ENCODE measurements around the gene SMC4. TPM values are rescaled to one million over a fixed set of nuclear protein-coding genes. Genes with fewer than 3 reads are reported as not detected.

The SMC4 gene
- total and polyA plus RNA-seq, 2 of the 13 experiments (the other 11 are each of a cell fraction or from before 2014, with no cell fraction given): 19.2 to 74.3 TPM

- no peak for TF ChIP-seq MAF1 (CRISPR knock-in tag; IDR thresholded peaks at IDR 0.05; ENCODE audit: borderline replicate concordance)
- no peak for TF ChIP-seq HMG20A (CRISPR knock-in tag; IDR thresholded peaks at IDR 0.05; ENCODE audit: borderline replicate concordance)
- peak; percentile 36 for TF ChIP-seq SRSF1 (optimal IDR thresholded peaks at IDR 0.05; ENCODE audit: low read depth, low read length)
- 0 out of 2 replicates have a peak, but pooled peaks have one; percentile 24 for TF ChIP-seq ZNF724P (CRISPR knock-in tag; IDR thresholded peaks at IDR 0.05; ENCODE audit: borderline replicate concordance)
These were observed 50.5 kb downstream of the SMC4 start, which contains the start of gene TRIM59 (continued) for GRCh38 chr3:160449636-160450598.

- Histone ChIP-seq H4K20me1 (ENCODE audit: insufficient read depth, low read length) (no peaks in the 10 kb centered on the region), H3K4me1 (ENCODE audit: insufficient read depth, low read length) (0 out of 2 replicates have a peak, but pooled peaks cover 11% of the 10 kb centered on the region), H3K79me2 (ENCODE audit: insufficient read depth, low read length) (no peaks in the 10 kb centered on the region), H3K27ac (ENCODE audit: extremely low read length, insufficient read depth, low read length) (no peak overlapping the region), H3K9me3 (ENCODE audit: low read length) (no peaks in the 10 kb centered on the region), H3K36me3 (replicated peaks in 1 of 2; ENCODE audit: control insufficient read depth in 1 of 2, insufficient read depth in 2 of 2, low read length in 2 of 2) (no peaks in the 10 kb centered on the region), H3K27me3 (ENCODE audit: control insufficient read depth in 1 of 2, insufficient read depth in 2 of 2, low read length in 2 of 2) (no peaks in the 10 kb centered on the region; a peak in 2 of 5 replicates), H3K9ac (ENCODE audit: insufficient read depth, low read depth, low read length) (no peak overlapping the region), H3K4me2 (ENCODE audit: low read depth, low read length) (no peak overlapping the region), H3K4me3 (replicated peaks in 1 of 3; ENCODE audit: insufficient read depth in 1 of 3, low read depth in 2 of 3, low read length in 3 of 3) (no peak overlapping the region), H2AFZ (ENCODE audit: low read length) (no peak overlapping the region)
- CTCF ChIA-PET (ENCODE audit: low intra/inter-chr PET ratio, low total read pairs): no interaction called here
- TF ChIP-seq ZNF350 (CRISPR knock-in tag; IDR thresholded peaks at IDR 0.05; ENCODE audit: borderline replicate concordance, low read depth) (no peak), MBNL3 (CRISPR knock-in tag; conservative IDR thresholded peaks at IDR 0.05) (no peak), ZBTB2 (CRISPR knock-in tag; IDR thresholded peaks at IDR 0.05; ENCODE audit: low read depth) (no peak), NR2F6 (IDR thresholded peaks at IDR 0.05) (no peak), NR2F6 (CRISPR knock-in tag; IDR thresholded peaks at IDR 0.05) (no peak)
- intact Hi-C loops (cut with micrococcal nuclease; ENCODE audit: unreplicated experiment): no loop called here
- WGBS (ENCODE audit: low lambda C conversion rate): 68% methylated on average over 3 of the region's 3 CpGs
- POLR2A ChIA-PET: no interaction called here
- FAIRE-seq (no peak), ATAC-seq (no peak), DNase-seq (ENCODE audit: low spot score) (no peak)
- in situ Hi-C loops (cut with HindIII; ENCODE audit: extremely low pct_ligation_motif_present, low pct_unique_long_range_greater_than_20kb): no loop called here
- no TSS peak for BruUV-seq (replicated peaks)
These were observed 51.4 kb downstream of the SMC4 start for GRCh38 chr3:160450846-160451245.
